ENCODE data around the gene DCC.

Gene DCC

GRCh38 chr18:52700816-52701215 is 360.8 kb downstream of the DCC start:
- H3K4me3 ChIP-seq (ENCODE audit: low read depth, low read length), result no peak overlapping the region
- TF ChIP-seq CTCF (IDR thresholded peaks at IDR 0.05; ENCODE audit: control insufficient read depth, extremely low read depth, insufficient read depth), result no peak
- DNase-seq (ENCODE audit: low read depth), result no peak

DNA sequence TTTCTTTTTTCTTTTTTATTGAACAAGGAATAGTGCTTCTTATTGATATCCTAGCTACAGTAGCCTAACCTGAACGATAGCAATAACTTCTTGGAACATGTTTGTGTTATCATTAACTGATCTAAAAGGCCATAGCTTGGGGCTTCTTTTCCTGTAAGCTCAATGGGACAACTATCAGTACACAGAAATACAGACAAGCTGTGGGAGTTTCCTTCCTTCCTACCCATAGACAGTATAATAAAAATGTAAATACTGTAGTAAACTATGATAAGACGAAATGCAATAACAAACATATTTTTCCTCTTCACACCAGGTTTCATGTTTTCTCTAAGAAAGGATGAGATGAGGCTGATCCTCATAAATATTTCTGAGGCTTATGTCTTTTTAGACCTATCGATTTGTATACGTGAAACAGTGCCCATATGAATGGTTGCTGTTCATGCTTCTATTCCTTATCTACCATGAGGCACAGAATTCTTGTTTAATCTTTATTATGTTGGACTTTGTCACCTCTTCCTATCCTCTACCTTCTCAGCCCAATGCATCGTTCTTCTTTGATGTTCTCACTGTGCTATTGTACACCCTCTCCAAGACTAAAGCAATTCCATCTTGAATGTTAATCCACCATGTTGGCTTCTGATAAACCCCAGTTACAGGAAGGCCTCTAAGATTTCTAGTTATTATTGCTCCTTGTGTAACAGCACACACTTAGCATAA is 361.4 kb downstream of the DCC start:
- TF ChIP-seq CTCF (IDR thresholded peaks at IDR 0.05; ENCODE audit: control insufficient read depth, extremely low read depth, insufficient read depth), result no peak
- H3K4me3 ChIP-seq (ENCODE audit: low read depth, low read length), result no peak overlapping the region
- no peak for DNase-seq (ENCODE audit: low read depth)

- no peak overlapping the region for H3K4me3 ChIP-seq (ENCODE audit: low read depth, low read length)
- no peak for DNase-seq (ENCODE audit: low read depth)
- no peak for TF ChIP-seq CTCF (IDR thresholded peaks at IDR 0.05; ENCODE audit: control insufficient read depth, extremely low read depth, insufficient read depth)
These were observed 375.4 kb downstream of the DCC start for GRCh38 chr18:52715421-52715820.

GRCh38 chr18:52715991-52716390 is 376.0 kb downstream of the DCC start:
- TF ChIP-seq CTCF (IDR thresholded peaks at IDR 0.05; ENCODE audit: control insufficient read depth, extremely low read depth, insufficient read depth), result no peak
- no peak for DNase-seq (ENCODE audit: low read depth)
- H3K4me3 ChIP-seq (ENCODE audit: low read depth, low read length), result no peak overlapping the region

GRCh38 chr18:52716973-52717372 is 377.0 kb downstream of the DCC start:
- no peak overlapping the region for H3K4me3 ChIP-seq (ENCODE audit: low read depth, low read length)
- DNase-seq (ENCODE audit: low read depth), result peak; percentile 21
- TF ChIP-seq CTCF (IDR thresholded peaks at IDR 0.05; ENCODE audit: control insufficient read depth, extremely low read depth, insufficient read depth), result peak; percentile 78

GRCh38 chr18:52722904-52723303 is 382.9 kb downstream of the DCC start:
- no peak for TF ChIP-seq CTCF (IDR thresholded peaks at IDR 0.05; ENCODE audit: control insufficient read depth, extremely low read depth, insufficient read depth)
- H3K4me3 ChIP-seq (ENCODE audit: low read depth, low read length), result no peak overlapping the region
- DNase-seq (ENCODE audit: low read depth), result no peak

GRCh38 chr18:52723550-52723970 is 383.6 kb downstream of the DCC start:
- H3K4me3 ChIP-seq (ENCODE audit: low read depth, low read length), result no peak overlapping the region
- DNase-seq (ENCODE audit: low read depth), result no peak
- no peak for TF ChIP-seq CTCF (IDR thresholded peaks at IDR 0.05; ENCODE audit: control insufficient read depth, extremely low read depth, insufficient read depth)
